Measurements from ENCODE around the gene TESPA1. TPM values are rescaled to one million over a fixed set of nuclear protein-coding genes. Genes with fewer than 3 reads are reported as not detected.
"Not testable (repeated sequence)": the region's sequence is repeated elsewhere in the genome, so short reads cannot be mapped to it uniquely, and the experiment has no call there.

TESPA1 gene
- polyA plus RNA-seq, 4 donors: 0.24 to 0.97 (median 0.37) TPM

DNA sequence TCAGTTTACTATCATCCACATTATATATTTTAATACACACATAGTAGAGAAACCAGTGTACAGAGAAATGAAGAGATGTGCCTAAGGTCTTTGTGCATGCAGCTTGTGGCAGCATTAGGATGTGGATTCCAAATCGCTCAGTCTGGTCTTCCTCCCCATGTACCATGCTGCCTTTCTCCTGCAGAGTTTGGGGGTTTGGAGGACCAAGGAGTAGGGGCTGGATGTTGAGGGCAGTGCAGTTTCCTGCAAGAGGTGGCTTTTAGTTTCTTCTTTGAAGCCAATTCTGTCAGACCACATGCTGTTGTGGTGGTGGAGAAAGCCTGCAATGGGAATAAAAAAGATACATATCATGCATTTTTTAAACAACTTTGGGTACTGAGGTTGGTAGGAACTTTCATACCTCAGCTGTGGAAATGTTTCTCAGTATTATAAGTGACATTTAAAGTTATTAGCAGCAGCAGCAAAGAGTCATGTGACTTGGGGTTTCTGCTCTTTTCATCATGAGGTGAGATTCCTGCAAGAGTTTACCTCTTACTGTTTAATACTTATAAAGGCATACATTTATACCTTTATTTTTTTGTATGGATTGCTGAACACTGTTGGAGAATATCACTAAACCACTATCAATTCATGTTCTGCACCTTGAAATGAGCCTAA, 34.4 kb downstream of the TESPA1 start:
- DNase-seq (ENCODE audit: low read depth in 4 of 4, low spot score in 2 of 4): no peak

DNA sequence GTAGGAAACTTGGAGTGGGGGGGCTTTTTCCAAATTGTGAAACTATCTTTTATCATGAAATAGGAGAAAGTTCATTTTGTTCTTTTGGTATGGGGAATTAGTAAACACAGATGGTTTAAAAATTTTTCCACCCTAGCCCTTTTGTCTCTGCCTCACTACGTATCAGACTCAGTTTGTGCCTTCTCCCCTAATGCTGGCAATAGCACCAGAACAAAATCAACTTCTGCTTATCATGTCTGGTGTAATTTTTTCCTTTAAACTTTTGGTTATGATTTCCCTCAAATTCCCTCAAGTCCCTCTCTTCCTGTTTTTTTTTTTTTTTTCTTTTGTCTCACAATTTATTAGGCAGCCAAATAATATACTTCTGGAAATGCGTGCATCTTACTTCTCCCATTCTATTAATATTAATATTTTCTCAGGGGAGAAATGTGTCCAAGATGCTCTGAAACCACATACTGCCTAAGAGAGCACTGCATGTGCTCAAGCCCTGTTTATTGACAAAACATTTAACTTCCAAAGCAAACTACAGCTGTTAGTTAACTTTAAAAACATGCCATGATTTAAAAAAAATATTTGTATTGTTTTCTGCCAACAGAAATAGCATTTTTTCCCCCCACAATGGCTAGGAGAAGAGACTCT, 35.4 kb downstream of the TESPA1 start:
- no peak for DNase-seq (ENCODE audit: low read depth in 4 of 4, low spot score in 2 of 4)

DNA sequence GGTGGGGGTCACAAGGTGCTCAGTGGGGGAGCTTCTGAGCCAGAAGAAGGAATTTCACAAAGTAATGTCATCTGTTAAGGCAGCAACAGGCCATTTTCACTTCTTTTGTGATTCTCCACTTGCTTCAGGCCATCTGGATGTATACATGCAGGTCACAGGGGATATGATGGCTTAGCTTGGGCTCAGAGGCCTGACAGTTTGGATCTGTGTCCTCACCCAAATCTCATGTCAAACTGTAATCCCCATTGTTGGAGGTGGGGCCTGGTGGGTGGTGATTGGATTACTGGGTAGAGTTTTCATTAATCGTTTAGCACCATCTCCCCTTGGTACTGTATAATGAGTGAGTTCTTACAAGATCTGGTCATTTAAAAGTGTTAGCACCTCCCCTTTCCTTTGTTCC, 36.4 kb downstream of the TESPA1 start:
- DNase-seq (ENCODE audit: low read depth in 4 of 4, low spot score in 2 of 4): no peak

DNA sequence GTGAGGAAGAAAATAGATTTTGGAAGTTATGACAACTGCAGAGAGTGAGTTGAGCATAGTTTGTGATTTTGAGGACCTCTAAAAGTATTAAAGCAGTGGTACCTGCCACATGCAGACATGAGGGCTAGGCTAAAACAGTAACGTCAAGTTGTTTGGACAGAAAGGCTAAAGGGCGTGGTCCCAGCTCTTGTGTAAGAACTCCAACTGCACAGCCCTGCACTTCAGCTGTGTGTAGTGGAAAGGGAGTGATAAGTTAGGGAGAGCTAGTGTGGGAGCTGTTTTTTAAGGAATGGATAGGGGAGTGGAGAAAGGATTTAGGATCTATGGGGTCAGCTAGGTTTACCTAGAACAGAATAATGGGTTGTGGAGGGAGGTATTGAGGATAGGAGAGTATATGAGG, 39.5 kb downstream of the TESPA1 start:
- DNase-seq (ENCODE audit: low read depth in 4 of 4, low spot score in 2 of 4): no peak

DNA sequence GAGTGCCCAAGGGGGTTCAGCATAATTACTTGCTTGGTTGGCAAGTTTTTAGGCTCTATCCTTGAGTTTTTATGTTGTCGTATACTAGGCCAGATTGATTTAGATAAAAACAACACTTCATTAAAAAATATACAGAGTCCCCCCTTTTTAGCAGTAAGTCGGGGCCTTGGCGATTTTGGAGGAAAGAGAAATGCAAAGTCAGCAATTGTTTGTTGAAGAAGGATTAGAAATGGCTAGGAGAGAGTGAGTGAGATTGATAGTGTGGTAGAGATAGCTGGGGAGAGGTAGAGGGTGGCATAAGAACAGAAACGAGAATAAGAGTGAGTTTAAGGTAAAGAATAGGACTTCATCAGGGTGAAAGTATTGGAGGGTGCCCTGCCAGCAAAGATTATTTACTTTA, 41.3 kb downstream of the TESPA1 start:
- not testable (repeated sequence) for DNase-seq (ENCODE audit: low read depth in 4 of 4, low spot score in 2 of 4)

DNA sequence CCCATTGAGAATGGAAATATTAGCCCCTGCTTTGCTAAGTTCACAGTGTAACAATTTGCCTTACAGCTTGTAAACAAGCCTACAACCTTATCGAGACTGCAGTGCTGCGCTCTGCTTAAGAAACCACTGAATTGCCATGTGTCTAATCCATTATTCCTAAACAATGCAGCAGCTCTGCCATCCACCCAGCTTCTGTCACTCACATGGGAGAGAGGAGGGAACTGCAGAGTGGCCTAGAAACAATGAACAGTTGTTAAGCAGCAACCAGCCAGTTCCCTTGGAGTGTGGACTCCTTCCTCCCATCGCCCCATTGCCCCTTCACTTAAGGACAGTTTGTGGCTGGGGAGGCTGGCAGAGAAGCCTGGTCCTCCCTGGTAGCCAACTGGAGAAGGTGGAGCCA, 42.9 kb downstream of the TESPA1 start:
- no peak for DNase-seq (ENCODE audit: low read depth in 4 of 4, low spot score in 2 of 4)

DNA sequence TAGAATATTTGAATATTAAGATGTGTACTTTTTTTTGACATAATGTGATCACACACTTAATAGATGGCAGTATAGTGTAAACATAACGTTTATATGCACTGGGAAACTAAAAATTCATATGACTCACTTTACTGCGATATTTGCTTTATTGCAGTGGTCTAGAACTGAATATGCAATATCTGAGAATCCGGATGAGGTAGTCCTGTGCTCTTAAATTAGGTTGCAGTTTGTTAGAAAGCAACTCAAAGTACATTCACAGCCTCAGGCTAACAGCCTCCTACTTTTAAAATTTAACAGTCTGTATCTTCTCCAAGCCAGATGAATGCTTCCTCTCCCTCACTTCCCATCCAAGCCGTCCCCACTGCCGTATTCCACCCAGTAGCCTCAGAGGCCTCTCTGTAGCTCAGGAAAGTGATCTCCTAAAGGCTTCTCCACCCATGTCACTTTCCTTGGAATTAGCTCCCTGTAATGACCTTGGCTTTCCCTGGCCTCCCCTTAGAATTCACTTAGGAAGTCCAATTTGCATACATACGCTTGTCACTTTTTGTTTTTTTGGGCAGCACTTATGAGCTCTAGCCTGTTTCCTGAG, 43.7 kb downstream of the TESPA1 start:
- DNase-seq (ENCODE audit: low read depth in 4 of 4, low spot score in 2 of 4): no peak

DNA sequence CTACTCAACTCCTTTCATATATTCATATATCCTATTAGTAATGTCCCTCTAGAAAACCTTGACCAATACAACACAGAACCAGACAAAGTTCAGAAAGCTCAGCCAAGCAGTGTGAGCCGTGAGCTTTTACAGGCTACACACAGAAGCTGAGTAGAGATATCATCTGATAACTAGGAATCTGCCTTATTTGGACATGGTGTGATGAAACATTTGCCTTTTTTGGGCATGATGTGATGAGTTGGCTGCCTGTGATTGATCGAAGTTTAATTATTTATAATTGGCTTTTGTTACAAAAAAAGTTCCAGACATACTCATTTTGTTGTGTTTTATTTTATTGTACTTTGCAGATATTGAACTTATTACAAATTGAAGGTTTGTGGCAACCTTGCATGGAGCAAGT, 46.6 kb downstream of the TESPA1 start:
- no peak for DNase-seq (ENCODE audit: low read depth in 4 of 4, low spot score in 2 of 4)

DNA sequence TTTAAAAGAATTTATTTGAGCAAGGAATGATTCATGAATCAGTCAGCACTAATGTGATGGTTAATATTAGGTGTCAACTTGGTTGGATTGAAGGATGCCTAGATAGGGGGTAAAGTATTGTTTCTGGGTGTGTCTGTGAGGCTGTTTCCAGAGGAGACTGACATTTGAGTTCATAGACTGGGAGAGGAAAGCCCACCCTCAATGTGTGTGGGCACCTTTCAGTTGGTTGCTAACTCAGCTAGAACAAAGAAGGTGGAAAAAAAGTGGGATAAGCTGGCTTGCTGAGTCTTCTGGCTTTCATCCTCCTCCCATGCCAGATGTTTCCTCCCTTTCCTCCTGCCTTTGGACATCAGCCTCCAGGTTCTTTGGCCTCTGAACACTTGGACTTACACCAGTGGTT, 47.2 kb downstream of the TESPA1 start:
- no peak for DNase-seq (ENCODE audit: low read depth in 4 of 4, low spot score in 2 of 4)

DNA sequence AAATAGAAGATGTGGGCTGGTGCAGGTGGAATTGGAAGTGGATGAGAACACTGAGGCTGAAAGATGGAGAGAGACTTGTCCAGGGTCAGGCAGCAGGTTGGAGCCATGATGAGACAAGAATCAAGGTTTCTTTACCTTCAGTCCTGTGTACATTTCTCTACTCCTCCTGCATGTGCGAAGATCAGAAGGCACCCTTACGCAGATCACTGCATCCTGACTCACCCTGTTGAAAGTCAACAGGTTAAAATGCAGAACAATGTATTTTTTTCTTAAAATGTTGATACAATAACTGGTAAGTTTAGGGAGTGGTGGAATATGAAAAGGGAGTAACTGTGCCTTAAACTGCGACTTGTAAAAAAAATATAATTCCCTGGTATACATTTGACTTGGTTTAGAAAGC, 47.8 kb downstream of the TESPA1 start:
- no peak for DNase-seq (ENCODE audit: low read depth in 4 of 4, low spot score in 2 of 4)

DNA sequence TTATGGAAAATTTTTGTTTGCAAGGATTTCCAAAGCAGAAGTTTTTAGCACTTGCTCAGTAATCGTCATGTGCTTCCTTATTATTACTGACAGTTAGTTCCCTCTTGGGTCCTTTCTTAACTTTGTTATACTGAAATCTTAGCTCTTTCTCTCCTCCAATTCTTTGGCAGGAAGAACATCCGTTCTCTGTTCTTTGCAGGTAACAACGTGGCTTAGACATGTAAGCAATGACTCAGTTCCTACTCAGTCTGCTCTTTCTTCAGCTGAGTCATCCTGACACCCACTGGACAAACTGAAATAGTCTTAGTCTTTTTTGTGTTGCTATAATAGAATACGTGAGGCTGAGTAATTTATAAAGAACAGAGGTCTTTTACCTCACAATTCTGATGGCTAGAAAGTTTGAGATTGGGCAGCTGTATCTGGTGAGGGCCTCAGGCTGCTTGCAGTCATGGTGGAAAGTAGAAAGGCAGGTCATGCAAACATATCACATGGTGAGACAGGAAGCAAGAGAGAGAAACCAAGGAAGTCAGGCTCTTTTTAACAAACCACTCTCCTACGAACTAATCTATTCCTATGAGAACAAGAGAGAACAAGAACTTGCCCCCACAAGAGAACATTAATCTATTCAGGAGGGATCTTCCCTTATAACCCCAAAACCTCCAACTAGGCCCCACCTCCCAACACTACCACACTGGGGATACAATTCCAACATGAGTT, 49.2 kb downstream of the TESPA1 start:
- DNase-seq (ENCODE audit: low read depth in 4 of 4, low spot score in 2 of 4): no peak

DNA sequence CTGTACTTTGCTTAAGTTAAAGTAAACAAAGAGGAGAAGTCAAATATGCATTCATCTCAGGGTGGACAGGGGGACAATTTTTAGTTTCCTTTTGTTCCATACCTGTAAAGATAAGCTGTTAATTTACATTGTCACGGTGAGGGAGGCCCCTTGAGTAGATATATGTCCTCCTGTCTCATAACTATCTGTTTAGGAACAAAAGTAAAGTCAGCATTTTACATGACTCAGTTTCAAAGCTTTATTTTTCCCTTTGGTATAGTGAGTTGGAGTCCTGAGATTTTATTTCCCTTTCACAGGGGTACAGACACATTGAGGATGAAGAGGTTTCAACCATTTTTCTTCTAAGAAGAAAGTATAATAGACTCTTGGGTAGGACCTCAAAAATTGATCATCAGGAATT, 50.1 kb downstream of the TESPA1 start:
- no peak for DNase-seq (ENCODE audit: low read depth in 4 of 4, low spot score in 2 of 4)

DNA sequence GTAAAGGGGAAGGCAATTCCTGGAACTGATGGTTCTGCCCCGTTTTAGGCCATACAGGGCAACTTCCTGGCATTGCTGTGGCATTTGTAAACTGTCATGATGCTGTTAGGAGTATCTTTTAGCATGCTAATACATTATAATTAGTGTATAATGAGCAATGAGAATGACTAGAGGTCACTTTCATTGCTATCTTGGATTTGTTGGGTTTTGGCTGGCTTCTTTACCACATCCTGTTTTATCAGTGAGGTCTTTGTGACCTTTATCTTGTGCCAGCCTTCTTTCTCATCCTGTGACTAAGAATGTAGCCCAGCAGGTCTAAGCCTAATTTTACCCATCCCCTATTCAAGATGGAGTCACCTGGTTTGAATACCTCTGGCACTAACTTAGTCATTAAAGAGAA, 51.2 kb downstream of the TESPA1 start:
- DNase-seq (ENCODE audit: low read depth in 4 of 4, low spot score in 2 of 4): no peak

DNA sequence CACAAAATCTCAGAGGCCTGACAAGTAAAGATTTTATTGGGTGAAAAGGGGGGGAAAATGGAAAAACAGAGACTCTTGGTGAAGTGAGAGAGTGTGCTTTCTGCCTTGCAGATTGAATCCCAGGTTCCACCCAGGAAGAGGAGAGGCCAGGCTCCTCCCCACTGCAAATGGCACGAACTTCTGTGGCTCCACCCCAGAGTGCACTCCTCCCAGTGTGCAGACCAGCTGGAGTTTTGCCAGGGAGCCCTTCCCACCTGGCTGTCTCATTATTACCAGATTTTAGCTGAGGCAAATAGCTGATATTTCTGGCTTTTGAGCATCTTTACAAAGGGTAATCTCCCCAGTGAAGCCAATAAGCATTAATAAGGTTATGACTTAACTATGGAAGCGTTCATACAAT, 51.9 kb downstream of the TESPA1 start:
- no peak for DNase-seq (ENCODE audit: low read depth in 4 of 4, low spot score in 2 of 4)

DNA sequence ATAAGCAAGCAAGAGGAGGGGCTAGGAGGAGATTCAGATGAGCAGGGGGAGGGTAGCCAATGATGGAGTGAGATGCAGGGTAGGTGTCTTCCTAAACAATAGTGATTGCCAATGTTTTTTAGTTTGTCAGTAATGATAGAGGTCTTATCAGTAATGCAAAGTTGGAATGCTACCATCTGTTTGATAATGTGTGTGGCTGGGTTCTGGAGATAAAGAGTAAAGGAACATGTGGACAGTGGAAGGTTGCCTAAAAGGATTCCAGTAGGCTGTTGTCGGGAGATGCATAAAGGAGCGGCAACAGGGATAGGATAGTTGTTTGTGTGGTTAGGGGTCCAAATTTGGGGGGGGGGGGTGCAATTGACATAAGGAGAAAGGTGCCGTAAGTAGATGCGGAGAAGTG, 52.5 kb downstream of the TESPA1 start:
- no peak for DNase-seq (ENCODE audit: low read depth in 4 of 4, low spot score in 2 of 4)

DNA sequence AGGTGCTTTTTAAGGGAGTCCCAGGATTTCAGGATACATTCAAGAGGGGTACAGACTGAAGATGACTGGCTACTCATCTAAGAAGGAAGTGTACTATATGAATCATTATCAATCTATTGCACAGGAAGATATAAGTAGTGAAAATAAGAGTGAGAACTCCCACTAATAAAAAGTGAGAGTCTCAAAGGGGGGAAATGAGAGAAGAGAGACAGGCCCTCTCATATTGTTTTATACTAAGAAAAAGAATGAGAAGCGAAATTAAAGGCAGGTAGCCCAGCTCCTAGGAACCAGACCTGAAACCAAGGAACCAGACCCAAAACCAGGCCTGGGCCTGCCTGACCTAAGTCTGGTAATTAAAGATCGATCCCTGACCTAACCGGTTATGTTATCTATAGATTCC, 54.6 kb downstream of the TESPA1 start:
- DNase-seq (ENCODE audit: low read depth in 4 of 4, low spot score in 2 of 4): no peak

DNA sequence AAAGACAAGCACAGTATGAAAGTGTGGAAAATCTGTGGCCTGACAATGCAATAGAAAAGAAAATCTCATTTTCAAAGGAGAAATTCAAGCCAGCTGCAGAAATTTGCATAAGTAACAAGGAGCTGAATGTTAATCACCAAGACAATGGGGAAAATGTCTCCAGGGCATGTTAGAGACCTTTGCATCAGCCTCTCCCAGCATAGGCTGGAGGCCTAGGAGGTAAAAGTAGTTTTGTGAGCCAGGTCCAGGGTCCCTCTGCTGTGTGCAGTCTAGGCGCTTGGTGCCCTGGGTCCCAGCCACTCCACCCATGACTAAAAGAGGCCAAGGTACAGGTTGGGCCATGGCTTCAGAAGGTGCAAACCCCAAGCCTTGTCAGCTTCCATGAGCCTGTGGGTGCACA, 58.3 kb downstream of the TESPA1 start:
- DNase-seq (ENCODE audit: low read depth in 4 of 4, low spot score in 2 of 4): no peak

DNA sequence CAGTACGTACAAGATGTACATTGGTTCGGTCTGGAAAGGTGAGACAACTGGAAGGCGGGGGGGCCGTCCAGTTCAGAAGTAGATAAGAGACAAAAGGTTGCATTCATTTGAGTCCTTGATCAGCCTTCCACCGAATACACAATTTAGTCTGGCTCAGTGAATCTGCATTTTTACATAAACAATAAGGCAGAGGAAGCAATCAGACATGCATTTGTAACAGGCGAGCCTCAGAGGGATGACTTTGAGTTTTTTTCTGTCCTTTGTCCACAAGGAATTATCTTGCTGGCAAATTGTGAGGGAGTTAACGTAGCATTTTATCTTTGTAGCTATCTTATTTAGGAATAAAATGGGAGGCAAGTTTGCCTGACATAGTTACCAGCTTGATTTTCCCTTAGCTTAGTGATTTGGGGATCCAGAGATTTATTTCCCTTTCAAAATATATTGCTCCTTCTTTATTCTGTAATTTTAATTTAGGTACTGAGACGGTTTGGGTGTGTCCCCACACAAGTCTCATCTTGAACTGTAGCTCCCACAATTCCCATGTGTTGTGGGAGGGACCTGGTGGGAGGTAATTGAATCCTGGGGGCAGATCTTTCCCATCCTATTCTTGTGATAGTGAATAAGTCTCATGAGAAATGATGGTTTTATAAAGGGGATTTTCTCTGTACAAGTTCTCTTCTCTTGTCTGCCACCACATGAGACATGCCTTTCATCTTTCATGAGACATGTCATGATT, 59.4 kb downstream of the TESPA1 start:
- no peak for DNase-seq (ENCODE audit: low read depth in 4 of 4, low spot score in 2 of 4)

DNA sequence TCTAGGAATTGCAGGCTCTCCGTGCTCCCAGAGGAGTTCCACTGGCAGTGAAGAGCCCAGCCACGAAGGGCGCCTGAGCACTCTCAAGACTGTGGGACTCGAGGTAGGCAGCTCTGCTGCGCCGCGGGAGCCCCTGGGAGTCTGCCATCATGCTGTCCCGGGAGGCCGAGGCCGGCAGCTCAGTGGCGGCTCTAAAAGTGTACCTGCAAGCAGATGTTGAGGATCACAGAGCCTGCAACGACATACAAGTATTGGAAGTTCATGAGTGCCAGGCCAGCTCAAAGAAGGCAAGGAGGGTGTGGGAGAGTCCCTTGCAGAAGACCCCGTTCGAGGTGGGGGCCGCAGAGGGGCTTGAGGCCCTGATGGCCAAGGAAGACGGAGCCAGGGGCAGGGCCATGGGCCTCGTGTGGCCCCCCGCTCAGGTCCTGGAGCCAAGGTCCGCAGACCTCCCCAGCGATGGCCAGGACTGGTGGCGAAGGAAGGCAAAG, 67.5 kb downstream of the TESPA1 start:
- no peak for DNase-seq (ENCODE audit: low read depth in 4 of 4, low spot score in 2 of 4)
